ENCODE results near the gene BAHCC1.

The BAHCC1 gene

DNA sequence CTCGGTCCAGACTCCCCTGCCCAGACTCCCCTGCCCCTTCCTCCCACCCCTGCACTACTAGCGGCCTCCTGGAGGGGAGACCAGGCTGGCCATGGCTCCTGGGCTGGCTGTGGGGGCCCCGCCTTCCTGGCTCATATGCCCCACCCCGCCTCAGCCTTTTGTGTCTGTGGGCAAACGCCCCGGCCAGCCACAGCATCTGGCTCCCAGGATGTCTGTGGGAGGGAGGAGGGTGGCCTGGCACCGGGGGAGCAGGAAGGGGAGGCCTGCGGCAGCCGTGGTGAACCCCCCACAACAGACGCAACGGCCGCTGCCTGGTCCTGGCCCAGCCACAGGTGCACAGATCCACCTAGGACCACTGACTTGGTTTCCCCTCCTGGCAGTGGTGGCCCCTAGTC lies 32.9 kb downstream of the BAHCC1 start:
- peak in 1 of 2 donors; percentile 19 for DNase-seq

- DNase-seq: no peak
These were observed 33.3 kb downstream of the BAHCC1 start for GRCh38 chr17:81428516-81428915.

DNA sequence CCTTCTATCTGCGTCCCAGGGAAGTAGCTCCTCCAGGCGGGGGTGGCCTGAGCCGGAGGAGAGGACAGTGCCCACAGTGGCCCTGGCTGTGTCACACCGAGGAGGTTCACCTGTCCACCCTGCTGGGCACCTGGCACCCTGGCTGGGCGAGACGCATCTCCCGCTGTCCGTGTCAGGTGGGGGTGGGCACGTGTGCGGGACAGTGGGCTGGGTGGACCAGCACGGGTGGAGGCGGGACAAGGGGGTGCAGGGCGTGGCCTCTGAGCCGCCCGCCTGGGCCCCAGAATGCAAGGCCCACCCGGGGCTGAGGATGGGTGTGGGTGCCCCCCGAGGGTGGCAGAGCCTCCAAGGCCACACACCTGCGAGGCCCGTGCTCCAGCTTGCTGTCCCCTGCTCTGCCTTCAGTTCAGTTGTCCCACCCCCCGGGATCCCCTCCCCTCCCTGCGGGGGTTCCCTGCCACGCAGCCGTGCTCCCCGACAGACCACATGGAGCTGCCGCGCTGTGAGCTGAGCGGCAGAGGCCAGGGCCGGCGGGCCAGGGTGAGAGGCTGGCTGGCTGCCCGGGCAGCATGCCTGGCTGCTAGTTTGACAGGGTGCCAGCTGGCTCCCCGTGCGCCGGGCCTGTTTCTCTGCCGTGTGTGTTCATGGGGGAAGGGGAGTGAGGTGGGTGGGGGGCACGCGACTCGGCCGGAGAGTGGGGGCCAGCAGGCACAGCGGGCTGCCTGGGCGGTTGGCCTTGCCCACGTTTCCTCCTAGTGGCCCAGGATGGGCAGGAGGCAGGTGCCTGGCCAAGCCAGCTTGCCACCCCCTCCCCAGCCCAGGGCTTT lies 33.9 kb downstream of the BAHCC1 start:
- DNase-seq: peak in 1 of 2 donors; percentile 17

DNA sequence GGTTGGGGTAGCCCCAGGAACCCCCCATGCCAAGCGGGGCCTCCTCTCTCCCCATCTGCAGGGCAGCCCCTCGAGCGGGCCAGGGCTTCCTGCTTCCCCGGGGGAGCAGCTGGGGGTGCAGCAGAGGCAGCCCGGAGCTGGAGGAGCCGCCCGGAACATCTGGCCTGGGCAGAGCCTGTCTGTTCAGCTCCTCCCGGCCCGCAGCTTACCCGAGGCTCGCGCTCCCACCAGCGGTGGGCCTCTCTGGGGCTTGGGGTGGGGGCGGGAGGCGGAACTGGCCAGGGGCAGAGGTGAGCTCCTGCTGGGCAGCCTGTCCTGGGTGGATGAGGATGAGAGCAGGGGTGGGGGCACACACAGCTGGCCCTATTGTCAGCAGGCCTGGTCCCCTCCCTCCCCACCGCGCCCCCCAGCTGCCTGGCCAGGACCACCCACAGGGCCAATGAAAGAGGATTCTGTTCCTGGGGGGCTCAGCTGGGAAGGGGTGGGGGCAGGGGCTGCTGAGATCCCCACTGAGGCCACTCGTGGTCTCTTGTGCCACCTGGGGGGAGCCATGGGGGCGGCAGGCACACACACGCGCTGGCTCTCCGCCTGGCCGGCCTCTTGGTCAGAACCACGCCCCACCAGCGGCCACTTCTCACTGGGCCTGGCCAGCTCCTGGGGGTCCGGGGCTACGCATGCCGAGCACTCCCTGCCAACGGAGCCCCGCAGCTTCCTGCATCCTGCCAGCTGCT lies 34.7 kb downstream of the BAHCC1 start:
- DNase-seq: no peak

GRCh38 chr17:81431545-81432482 lies 36.6 kb downstream of the BAHCC1 start:
- DNase-seq: no peak

GRCh38 chr17:81432941-81433340 lies 37.7 kb downstream of the BAHCC1 start:
- no peak for DNase-seq

GRCh38 chr17:81433656-81434055 lies 38.4 kb downstream of the BAHCC1 start:
- no peak for DNase-seq

DNA sequence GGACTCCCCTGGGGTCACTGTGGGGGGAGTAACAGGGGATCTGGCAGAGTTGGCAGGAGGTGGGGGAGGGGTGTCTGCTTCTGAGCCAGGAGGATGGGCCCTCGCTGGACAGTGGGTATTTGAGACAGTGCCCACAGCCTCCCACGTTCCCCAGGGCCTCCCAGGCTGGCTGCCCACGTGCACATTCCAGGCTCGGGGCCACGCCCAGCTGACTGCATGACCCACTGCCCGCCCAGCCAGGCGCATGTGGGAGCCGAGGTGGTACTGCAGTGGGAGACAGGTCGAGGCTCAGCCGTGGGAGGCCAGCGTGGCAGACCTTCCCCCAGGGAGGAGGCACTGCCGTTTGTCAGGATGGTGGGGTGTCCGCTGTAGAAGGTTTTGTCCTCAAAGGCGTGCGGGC lies 38.8 kb downstream of the BAHCC1 start:
- no peak for DNase-seq

- no peak for DNase-seq
These were observed 39.6 kb downstream of the BAHCC1 start for GRCh38 chr17:81434681-81435417.

GRCh38 chr17:81435652-81436293 lies 40.5 kb downstream of the BAHCC1 start:
- DNase-seq: no peak

DNA sequence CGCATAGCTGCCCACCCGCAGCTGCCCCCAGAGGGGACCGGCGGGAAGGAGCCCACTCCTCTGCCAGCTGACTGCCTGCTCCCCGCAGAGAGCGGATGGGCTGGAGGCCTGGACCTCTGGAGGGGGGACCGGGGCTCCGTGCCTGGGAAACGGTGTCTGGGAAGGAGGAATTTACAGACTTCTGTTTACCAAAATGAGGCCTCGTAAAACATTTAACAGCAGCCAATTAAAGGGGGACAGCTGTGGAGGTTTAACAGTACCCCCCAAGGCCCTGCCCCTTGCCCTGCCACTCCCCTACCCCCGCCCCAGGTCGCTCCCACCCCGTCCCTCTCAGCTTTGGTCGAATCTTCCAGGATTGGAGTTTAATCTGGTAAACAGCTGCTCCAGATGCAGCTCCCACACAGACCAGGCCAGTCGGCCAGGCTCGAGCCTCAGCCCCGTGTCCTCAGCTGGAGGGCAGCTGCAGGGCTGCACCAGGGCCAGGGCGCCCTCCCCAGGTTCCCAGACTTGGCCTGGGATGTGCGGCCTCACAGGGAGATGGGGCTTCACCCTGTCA lies 41.1 kb downstream of the BAHCC1 start:
- no peak for DNase-seq

GRCh38 chr17:81437191-81437651 lies 42.0 kb downstream of the BAHCC1 start:
- DNase-seq: no peak

DNA sequence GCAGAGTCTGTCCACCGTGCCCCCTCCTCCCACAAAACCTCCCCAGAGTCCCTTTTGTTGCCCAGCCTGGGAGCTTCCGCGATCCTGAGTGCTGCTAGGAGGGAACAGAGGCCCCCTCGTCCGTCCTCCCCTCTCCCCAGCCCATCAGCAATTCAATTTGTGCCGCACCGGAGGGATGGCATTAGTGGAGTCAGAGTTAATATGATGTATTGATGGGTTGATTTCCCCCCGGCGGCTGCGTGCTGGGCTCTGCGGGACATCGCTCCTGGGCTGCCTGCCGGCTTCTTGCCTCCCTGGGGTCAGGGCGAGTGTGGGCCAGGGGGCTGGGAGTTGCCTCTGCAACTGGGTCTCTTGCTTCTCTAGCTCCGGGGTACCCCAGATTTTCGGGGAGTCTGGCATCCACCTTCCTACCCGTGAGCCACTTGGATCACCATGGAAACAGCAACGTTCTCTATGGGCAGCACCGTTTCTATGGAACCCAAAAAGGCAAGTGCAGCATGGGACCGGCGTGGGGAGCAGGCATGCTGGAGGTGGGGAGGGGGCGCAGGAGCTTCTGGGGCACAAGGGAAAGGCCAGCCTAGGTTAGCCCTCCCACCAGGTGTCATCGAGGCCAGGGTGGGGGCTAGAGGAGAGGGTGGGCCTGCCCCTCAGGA lies 42.9 kb downstream of the BAHCC1 start:
- no peak for DNase-seq

DNA sequence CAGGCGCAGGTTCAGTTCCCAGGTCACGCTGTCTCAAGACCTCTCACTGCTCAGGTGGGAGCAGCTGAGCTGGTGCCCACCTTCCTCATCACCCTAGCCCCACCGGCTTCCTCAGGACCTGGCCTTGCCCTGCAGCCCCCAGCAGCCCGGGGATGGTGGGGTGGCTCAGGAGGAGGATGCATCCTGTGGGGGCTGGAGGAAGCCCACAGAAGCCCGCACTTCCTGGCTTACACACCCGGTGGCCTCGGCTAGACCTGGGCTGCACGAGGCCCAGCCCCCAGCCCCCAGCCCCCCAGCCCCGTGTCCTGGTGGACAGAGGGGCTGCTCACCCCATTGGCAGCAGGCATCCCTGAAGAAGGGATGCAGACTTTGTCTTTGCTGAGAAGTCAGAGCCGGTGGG lies 43.4 kb downstream of the BAHCC1 start:
- DNase-seq: no peak

- no peak for DNase-seq
These were observed 44.8 kb downstream of the BAHCC1 start for GRCh38 chr17:81440051-81440471.

DNA sequence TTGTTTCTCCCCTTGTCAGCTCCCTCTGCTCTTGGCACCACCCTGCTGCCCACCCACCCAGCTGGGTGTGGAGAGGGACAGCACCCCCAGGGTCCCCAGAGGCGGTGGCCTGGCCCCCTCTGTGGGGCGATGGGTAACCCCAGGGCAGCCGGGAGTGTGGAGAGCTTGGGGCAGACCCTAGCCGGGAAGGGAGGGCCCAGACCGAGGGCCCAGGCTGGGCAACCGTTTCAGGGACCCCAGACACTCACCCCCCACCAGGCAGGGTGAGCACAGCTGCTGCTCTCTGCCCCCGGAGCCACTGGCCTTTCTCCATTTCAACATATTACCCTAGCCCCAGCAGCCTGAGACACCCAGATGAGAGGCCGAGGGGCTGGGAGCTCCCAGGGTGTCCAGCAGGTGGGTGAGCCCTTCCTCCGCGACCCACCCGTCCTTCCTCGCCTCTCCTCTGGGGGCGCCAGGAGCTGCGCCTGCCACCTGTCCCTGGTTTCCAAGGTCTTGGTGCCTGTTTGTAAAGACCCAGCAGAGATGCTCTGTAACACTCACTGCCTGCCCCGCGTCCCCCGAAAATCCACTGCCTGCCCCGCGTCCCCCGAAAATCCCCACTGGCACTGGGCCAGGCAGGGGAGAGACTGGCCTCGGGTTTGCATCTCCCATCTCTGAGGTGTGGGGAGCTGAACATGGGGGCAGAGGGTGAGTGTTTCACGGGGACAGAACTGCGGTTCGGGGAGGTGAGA lies 45.4 kb downstream of the BAHCC1 start:
- no peak for DNase-seq

- no peak for DNase-seq
These were observed 47.5 kb downstream of the BAHCC1 start for GRCh38 chr17:81442791-81443190.

- no peak for DNase-seq
These were observed 48.0 kb downstream of the BAHCC1 start for GRCh38 chr17:81443269-81443668.

DNA sequence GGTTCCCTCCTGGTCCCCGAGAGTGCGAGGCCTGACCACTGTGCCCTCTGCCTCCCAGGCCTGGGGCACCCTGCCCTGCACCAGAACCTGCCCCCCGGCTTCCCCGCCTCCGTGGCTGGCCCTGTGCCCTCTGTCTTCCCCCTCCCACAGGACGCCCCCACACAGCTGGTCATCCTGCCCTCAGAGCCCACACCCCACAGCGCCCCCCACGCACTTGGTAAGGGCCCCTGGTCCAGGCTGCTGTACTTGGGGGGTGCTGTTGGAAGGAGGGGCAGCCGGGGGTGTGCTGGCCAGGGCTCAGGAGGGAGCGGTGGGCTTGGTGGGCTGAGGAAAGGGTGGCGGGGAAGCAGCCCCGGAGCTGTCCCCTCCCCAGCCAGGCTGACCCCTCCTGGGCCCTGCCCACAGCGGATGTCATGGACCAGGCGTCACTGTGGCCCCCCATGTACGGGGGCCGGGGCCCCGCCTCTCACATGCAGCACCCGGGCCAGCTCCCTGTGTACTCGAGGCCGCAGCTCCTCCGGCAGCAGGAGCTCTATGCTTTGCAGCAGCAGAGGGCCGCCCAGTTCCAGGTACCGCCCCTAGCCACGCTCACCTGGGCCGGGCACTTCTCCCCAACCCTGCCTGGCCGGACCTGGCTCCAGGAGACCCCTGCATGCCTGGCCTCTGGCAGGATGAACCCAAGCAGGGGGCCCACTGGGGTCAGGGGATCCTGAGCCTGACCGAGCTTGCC lies 49.5 kb downstream of the BAHCC1 start:
- no peak for DNase-seq
